Posterior vena cava (tissue), 2 donors: ENCODE results near the gene GPR162. TPM values are rescaled to one million over a fixed set of nuclear protein-coding genes. Genes with fewer than 3 reads are reported as not detected.

Experiments
- DNase-seq: peaks from one replicate; pipeline ENCODE4 v3.0.0-alpha.2; 2020; ENCODE audit warnings: low spot score
- intact Hi-C, 2 donors: fragments of 100-400 bp; cut with DNase I; formaldehyde crosslinking; loops; one replicate each; pipeline versions ENCODE4 v1.14.1 to v1.14.2; 2022 to 2023
- total RNA-seq, 2 donors: library from RNA; stranded (reverse); fragmentation: NEBNext Ultra II Directional; extraction: Animal tissue kit (Norgen Biotek cat#: 25700); gene quantifications; one replicate each; pipeline ENCODE4 v1.2.1, GENCODE V29; 2021
- donor health status: DM: yes; HTN: yes; CAD: no.
- donor health status: DM: yes; HTN: yes; CAD: no.

The GPR162 gene
- total RNA-seq, 2 donors from 2014 or later, result 3.9 to 5.1 TPM

DNA sequence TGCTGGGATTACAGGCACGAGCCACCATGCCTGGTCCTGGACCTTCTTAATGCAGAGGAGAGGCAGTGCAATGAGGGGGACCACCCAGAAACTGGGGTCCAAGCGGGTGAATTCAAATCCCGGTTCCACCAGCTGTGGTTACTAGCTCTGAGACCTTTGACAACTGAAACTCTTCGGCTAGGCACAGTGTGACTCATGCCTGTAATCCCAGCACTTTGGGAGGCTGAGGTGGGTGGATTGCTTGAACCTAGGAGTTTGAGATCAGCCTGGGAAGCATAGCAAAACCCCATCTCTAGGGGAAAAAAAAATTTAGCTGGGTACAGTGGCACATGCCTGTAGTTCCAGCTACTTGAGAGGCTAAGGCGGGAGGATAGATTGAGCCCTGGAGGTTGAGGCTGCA, 37.3 kb upstream of the GPR162 start:
- no peak for DNase-seq
- intact Hi-C loops, result no loop called here

DNA sequence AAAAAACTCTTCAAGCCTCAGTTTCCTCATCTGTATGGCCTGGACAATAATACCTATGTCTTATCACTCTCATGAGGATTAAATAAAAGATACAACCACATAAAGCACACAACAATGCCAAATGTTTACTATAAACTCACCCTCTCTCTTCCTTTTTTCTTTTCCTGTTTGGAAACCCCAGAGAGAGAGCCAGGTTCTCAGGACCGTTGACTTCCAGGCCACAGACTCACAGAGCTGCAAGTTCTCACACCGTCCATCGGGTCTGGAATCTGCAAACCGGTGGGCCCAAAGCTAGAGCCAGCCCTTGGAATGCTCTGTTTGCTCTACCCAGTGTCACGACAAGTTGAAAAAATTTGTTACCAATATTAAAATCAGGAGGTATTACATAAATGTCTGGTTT, 36.9 kb upstream of the GPR162 start:
- intact Hi-C loops, result no loop called here
- DNase-seq, result no peak

DNA sequence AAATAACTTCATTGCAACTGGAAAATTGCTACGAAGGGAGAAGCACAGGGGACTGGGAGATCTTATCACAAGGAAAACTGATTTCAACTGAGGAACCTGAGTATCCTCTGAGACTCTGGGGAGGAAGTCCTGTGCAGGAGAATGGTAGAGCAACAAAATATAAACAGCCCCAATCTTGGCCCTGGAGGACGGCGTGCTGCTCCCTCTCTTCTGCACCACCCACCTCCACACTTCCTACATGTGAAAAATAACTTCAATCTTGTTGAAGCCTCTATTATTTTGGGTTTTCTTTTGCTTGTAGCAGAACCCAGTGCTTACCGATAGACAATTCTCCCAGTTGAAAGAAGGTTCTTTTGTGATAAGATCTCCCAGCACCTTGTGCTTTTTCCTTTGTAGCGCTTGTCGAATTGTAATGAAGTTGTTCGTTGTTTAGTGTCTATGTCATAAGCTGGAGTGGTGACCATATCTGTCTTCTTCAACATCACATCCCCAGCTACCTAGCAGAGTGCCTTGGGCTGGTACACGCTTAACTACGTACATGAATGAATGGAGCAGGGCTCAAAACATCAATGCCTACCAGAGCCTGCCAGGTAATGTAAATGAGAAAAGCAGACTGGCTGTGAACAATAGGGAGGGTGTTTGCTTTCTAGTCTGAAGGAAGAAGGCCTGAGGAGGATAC, 35.1 kb upstream of the GPR162 start:
- DNase-seq, result no peak
- intact Hi-C loops, result no loop called here

DNA sequence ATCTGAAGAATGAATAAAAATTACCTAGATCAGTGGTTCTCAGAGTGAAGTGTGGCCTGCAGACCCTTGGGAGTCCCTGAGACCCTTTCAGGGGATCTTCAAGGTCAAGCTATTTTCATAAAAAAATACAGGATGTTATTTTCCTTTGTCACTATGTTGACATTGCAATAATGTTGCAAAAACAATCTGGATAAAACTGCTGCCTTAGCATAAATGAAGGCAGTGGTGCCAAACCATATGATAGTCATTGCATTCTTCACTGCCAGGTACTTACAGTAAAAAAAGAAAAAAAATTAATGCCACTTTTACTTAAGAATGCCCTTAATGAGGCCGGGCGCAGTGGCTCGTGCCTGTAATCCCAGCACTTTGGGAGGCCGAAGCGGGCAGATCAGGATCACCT, 34.3 kb upstream of the GPR162 start:
- intact Hi-C loops, result no loop called here
- DNase-seq, result no peak

DNA sequence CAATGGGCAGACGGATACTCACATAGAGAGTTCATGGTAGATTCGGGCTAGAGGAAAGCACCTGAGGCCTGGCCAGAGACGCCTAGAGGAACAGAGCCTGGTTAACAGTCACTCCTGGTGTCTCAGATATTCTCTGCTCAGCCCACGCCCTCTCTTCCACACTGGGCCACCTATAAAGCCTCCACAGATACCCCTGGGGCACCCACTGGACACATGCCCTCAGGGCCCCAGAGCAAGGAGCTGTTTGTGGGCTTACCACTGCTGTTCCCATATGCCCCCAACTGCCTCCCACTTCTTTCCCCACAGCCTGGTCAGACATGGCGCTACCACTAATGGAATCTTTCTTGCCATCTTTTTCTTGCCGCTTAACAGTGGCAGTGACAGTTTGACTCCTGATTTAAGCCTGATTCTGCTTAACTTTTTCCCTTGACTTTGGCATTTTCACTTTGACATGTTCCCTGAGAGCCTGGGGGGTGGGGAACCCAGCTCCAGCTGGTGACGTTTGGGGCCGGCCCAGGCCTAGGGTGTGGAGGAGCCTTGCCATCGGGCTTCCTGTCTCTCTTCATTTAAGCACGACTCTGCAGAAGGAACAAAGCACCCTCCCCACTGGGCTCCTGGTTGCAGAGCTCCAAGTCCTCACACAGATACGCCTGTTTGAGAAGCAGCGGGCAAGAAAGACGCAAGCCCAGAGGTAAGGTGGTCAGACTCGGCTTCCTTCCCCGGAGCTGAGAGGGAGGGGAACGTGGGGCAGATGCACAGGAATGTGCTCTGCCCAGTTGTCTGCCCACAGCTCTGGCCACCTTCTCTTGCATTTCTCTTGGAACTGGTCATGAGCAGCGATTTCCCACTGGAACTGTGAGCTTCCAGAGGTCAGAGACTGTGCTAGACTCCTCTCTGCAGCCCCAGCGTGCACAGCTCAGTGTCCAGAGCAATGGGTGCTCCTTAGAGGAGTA, 32.4 kb upstream of the GPR162 start, which contains the start of gene CD4:
TSS of gene CD4 (plus strand) at position 557 of the 953 bp plus-strand sequence. CDS start 10,611 bp downstream, outside the sequence.
- peak; percentile 92 for DNase-seq
- intact Hi-C loops, result no loop called here

DNA sequence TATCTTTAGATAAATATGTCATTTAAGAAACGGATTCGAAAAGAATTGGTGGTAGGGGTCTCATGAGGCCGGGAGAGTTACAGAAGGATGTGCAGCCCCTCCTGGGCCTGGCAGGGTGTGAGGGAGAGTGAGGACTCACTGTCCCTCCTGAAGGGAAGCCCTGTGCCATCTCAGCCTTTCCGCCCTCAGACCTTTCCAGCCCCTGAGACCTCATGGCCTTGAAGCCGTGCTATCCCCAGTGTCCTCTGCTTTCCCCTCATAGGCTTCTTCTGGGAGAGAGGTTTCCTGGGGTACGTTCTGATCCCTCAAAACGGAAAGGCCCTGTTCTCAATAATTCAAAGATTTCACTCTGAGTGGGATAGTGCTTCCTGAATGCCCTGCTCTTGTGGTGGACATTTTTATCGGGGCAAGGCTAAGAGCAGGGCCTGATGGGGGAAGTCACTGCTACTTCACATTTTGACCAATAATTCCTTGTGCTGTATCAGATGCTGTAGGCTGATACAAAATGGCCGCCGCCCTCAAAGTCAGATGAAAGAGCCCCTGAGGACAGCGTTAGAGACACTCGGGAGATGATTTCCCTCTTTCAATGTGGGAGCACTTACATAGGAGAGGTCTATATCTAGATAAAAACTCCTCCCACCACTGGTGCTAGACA, 31.0 kb upstream of the GPR162 start:
- intact Hi-C loops, result no loop called here
- no peak for DNase-seq

DNA sequence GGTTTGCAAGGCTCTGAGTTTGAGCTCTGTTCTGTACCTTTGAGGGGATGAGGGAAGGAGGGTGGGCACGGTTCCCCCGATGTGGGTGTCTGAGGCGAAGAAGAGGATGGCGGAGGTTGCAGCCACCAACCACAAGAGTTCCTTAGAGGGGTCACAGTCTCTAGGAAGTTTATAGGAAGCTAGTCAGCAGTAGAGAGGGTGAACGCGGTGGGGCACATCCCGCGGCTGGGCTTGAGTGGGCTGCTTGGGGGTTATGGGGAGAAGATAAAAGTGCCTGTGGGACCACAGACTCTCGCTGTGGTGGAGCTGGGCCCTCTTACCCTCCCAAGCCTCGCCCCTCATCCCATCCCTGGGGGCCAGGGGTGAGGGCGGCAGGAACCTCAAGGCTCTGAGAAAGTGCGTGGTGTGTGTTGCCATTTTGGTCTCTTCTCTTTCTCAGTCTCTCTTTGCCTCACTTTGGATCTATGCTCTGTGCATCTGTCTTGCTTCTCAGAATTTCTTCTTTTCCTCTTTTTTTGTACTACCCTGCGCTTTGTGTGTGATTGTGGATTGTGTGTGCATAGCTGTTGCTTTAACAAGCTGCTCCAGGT, 29.6 kb upstream of the GPR162 start:
- intact Hi-C loops, result no loop called here
- no peak for DNase-seq

DNA sequence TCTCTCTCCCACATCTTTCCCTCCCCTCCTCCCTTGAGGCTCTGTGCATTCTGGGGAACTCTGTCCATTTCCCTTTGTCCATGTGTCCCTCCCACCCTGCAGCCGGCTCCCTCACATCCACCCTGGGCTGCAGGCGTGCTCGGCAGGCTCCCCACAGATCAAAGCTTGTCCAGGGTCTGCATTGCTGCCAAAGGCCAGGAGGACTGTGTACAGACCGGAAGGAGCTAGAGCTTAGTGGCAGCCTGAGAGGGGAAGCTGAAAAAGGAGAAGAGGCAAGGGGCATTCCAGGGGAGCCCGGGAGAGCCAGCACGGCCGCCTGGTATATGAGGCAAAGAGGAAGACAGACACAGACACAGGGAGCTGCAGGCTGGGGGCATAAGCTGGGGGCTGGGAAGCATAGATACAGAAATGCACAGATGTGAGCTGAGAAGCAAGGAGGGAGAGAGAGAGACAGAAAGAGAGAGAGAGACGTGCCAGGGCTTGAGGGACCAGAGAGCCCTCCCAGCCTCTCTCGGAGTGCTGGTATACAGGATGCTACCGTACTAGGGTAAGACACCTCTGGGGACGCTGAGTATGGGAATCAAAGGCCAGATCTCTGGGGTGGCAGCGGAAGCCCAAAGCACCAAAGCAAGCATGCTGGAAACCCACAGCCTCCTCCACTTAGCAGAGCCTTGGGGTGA, 29.0 kb upstream of the GPR162 start:
- no peak for DNase-seq
- intact Hi-C loops, result no loop called here

DNA sequence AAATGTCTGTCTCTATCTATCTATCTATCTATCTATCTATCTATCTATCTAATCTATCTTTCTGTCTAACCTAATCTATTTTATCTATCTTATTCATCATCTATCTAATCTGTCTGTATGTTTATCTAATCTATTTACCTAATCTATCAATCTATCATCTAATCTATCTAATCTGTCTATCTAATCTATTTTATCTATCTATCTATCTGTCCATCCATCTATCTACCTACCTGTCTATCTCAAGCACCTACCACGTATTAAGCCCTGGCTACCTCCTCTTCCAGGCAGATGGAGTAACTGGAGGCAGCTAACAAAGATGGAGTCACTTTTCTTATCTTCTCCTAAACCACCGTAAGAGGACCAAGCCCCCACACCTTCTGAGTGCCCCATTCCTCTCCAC, 26.5 kb upstream of the GPR162 start:
- no peak for DNase-seq
- intact Hi-C loops, result no loop called here

DNA sequence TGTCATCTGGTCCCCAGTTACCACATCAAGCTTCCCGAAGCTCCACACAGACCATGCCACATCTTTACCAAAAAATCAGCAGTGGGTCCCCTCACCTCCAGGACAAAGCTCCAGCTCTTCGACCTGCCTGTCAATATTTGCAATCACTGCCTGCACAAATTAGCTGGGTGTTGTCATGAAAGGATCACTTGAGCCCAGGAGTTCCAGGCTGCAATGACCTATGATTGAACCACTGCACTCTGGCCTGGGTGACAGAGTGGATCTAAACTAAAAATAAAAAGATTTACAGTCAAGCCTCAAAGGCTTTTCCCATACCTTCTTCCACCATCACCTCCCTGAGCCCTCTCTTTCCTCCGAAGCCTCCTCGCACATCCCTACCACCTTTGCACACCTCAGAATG, 25.0 kb upstream of the GPR162 start:
- DNase-seq, result no peak
- intact Hi-C loops, result no loop called here

DNA sequence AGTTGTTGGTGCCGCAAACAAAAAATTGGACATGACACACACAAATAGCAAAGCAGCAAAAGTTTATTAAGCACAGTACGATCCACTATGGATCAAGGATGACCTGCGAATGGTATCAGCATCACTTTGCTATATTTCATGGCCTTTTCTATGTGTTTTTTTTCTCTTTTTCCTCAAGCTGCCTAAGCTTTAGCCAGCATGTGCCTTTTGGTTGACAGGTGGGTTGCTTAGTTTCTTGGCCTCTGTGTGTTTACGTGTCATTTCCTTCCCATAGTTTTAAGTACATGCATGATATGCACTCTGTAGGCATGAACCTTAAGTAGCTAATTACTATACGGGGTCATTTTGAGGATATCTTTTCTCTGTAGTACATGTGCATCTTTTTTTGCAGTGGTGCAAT, 22.5 kb upstream of the GPR162 start:
- intact Hi-C loops, result no loop called here
- no peak for DNase-seq

DNA sequence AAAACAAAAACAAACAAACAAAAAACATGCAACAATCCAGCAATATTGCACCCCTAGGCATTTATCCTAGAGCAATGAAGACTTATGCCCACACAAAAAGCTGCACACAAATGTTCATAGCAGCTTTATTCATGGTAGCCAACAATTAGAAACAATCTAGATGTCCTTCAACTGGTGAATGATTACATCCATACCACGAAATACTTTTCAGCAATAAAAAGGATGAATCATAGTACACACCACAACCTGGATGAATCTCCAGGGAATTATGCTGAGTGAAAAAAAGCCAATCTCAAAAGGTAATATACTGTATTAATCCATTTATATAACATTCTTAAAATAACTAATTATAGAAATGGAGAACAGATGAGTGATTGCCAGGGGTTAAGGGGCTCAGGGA, 14.5 kb upstream of the GPR162 start:
- no peak for DNase-seq
- intact Hi-C loops, result no loop called here

DNA sequence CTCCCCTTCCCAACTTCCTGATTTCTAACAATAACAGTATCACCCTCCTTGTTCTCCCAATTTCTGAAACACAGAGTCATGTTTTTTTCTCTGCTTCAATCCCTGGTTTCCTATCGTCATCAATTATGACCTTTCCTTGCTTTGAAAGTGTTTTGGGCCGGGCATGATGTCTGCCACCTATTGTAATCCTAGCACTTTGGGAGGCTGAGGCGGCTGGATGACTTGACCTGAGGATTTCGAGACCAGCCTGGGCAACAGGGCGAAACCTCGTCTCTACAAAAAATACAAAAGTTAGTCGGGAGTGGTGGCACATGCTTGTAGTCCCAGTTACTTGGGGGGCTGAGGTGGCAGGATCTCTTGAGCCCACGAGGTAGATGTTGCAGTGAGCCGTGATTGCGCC, 12.6 kb upstream of the GPR162 start:
- intact Hi-C loops, result no loop called here
- DNase-seq, result no peak

DNA sequence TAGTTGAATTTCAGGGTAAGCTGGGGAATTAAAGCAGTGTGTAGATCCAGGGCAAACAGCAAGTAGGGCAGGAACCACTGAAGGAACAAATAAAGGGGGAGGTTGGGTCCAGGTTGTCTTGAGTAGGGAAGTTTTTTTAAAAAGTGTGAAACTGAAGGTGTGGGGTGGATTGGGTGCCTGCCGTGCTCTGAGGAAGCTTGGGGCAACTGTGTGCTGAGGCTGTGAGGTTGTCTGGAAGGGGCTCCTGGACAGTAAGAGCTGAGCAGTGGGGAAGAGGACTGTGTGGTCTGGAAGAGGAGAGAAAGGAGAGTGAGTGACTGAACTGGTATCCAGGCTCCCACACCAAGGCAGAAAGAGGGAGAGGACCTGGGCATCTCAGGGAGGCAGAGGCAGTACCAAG, 10.9 kb upstream of the GPR162 start:
- DNase-seq, result no peak

DNA sequence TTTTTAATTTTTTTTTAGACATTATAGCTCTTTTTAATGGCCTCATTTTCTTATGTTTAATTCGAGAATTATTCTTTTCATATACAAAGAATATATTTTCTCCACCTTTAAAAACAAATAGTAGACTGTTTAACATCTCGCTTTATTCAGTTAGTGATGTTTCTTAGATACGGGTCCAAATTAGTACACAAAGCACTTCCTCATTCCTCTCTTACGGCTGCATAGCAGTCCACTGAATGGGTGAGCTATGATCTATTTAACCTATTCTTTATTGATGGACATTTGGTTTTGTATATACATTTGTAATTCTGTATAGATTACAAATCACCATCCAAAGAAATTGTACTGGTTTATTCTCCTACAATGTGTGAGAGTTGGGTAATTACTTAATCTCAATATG, 8.3 kb upstream of the GPR162 start:
- intact Hi-C loops, result no loop called here
- no peak for DNase-seq

More for the DNA sequence above, 10.9 kb upstream of the GPR162 start:
- intact Hi-C loops, result no loop called here

DNA sequence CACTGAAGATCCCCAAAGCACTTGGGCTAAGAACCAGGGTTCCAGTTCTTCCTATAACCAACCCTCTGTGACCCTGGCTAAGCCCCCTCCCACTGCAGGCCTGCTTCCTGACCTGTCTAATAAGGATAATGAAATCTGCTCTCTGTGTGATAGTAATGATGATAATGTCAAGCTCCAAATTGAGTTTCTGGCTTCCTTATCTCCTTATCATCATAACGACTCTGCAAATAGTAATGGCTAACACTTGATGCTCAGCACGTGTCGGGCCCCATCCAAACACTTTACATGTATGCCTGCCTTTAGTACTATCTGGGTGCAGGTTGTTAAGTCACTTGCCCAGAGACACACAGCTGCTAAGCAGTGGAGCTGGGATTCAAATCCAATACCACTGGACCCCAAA, 5.0 kb upstream of the GPR162 start:
- DNase-seq, result no peak
- intact Hi-C loops, result no loop called here

DNA sequence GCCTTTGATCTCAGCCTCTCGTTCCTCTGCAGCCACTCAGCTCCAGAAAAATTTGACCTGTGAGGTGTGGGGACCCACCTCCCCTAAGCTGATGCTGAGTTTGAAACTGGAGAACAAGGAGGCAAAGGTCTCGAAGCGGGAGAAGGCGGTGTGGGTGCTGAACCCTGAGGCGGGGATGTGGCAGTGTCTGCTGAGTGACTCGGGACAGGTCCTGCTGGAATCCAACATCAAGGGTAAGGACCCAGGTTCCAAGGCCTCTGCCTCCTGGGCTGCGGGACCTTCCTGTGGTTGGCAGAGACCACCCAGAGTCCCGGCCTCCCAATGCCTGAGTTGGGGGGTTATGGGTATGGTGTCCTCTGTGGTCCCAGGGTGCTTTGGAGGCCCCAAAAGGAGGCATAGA, 4.5 kb upstream of the GPR162 start:
- intact Hi-C loops, result no loop called here
- DNase-seq, result no peak

DNA sequence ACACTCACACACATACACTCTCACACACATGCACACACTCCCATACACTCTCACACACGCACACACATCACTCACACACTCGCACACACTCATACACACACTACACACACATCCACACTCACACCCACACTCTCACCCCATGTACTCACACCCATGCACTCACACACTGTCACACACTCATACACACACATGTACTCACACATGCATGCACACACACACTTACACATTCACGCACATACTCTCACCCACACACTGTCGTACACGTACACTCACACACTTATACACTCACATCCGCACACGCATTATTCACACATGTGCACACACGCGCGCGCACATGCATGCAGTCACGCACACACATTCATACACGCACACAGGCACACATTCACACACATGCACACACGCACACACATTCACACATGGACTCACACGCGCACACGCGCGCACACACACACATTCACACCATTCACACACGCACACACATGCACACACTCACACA, 3.9 kb upstream of the GPR162 start:
- intact Hi-C loops, result no loop called here
- DNase-seq, result no peak

DNA sequence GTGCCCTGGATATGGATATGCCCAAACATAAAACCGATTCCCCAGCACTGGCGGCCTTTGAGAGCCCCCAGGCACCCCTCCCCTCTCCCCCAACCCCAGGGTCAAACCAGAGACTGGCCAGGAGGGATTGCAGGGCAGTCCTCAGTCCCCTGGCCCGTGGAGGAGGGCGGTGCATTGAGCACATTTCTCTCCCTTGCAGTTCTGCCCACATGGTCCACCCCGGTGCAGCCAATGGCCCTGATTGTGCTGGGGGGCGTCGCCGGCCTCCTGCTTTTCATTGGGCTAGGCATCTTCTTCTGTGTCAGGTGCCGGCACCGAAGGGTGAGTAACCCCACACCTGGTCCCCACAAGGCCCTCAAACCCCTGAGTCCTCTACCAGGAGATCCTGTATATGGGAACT, 3.4 kb upstream of the GPR162 start:
- no peak for DNase-seq
- intact Hi-C loops, result no loop called here
